Epithelial cell of esophagus (primary cell): Measurements from ENCODE around the gene ANO6.

ENCODE experiments used
- DNase-seq: peaks from one replicate; pipeline ENCODE4 v3.0.0; 2010; ENCODE audit warnings: low read depth
- H3K4me3 ChIP-seq: 2 replicates; pipeline ENCODE4 v1.5.1; 2011; ENCODE audit warnings: mild to moderate bottlenecking, low read length, control low read depth
- TF ChIP-seq, protein P1 (sequence below): IDR thresholded peaks from 2 replicates; pipeline ENCODE4 v1.5.1; 2011; ENCODE audit warnings: low read depth, mild to moderate bottlenecking, low read length, control low read depth, inconsistent platforms; ENCODE audit not compliant: insufficient read depth; ENCODE audit errors: missing control alignments

The ANO6 gene

DNA sequence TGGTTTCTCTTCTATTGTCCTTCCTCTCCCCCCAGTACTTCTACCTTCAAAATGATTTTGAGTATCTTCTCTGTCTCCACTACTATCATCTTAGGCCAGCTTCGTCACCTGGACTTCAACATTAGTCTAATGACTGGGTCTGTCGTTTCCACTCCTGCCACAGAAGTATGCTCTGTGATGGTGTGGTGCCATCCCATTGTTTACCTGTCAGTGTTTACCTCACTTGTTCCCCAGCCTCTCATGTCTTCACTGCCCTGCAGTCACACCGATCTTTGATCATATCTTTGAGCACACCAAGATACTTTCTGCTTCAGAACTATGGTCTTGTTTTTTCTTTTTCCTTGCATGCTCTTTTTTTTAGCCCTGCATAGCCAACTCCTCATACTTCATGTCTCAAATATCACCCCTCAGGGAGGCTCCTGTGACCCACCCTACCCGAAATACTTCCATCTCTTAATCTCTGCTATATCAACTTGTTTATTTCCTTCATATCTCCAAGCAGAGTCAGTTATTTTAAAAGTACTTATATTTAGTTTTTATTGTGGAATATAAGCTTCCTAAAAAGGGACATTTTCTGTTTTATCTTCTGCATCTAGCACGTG is 60.4 kb downstream of the ANO6 start:
- TF ChIP-seq, protein P1, sequence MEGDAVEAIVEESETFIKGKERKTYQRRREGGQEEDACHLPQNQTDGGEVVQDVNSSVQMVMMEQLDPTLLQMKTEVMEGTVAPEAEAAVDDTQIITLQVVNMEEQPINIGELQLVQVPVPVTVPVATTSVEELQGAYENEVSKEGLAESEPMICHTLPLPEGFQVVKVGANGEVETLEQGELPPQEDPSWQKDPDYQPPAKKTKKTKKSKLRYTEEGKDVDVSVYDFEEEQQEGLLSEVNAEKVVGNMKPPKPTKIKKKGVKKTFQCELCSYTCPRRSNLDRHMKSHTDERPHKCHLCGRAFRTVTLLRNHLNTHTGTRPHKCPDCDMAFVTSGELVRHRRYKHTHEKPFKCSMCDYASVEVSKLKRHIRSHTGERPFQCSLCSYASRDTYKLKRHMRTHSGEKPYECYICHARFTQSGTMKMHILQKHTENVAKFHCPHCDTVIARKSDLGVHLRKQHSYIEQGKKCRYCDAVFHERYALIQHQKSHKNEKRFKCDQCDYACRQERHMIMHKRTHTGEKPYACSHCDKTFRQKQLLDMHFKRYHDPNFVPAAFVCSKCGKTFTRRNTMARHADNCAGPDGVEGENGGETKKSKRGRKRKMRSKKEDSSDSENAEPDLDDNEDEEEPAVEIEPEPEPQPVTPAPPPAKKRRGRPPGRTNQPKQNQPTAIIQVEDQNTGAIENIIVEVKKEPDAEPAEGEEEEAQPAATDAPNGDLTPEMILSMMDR, result no peak
- no peak for DNase-seq
- H3K4me3 ChIP-seq, result no peak overlapping the region

DNA sequence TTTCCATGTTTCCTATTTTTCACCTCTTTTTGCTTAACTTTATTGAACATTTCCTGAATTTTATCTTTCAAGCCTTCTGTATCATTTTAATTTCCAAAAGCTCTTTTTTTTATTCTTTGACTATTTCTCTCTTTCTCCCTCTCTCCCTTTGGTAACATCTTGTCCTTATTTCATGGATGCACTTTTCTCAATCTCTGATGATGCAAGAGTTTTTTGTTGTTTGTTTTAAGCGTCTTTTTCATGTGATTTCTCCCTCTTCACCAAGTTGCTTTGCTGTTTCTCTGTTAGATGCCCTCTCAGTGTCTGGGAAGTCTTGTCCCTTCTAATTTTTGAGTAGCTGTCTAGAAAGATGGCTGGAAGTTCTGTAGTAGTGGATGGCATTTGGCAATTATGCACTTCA is 62.6 kb downstream of the ANO6 start:
- no peak for DNase-seq
- no peak overlapping the region for H3K4me3 ChIP-seq
- TF ChIP-seq, protein P1, result no peak

GRCh38 chr12:45279931-45280830 is 64.3 kb downstream of the ANO6 start:
- TF ChIP-seq, protein P1, result no peak
- DNase-seq, result no peak
- no peak overlapping the region for H3K4me3 ChIP-seq

- no peak for DNase-seq
- TF ChIP-seq, protein P1, result no peak
- no peak overlapping the region for H3K4me3 ChIP-seq
These were observed 66.1 kb downstream of the ANO6 start for GRCh38 chr12:45281994-45282393.

GRCh38 chr12:45282411-45282810 is 66.5 kb downstream of the ANO6 start:
- TF ChIP-seq, protein P1, result no peak
- no peak overlapping the region for H3K4me3 ChIP-seq
- no peak for DNase-seq

DNA sequence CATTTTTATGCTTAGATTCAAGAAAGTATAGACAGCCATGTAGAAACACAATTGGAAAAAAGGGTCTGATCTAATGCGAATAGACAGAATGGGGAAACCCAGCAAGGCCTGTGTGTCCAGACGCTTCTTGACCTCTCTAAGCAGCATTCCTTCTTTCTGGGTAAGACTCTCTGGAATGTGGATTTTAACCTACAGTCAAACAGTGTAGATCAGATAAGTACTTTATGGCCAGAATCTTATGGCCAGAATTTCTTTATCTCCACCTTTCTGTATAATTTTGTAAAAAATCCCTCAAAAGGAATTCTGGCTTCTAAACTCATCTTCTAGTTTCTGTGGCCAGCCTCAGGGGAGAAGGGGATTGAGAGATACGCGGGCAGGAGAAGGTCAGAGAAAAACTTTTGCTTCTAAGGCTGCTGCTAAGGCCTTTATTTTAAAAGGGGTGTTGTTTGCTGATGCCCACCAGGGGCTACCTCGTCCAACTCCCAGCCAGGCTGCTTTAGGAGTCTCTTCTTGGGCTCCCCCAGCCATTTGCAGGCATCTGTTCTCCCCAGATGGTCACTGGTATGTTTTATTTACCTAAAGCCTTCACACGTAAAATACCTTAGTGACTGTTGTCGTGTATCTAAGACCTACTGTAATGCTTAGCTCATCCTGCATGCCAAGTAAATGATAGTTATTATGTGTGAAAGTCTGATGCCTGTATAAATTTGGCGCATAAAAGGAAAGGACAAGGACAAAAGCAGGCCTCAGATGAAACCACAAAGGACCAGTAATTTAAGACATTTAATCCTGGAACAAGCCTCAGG is 68.4 kb downstream of the ANO6 start:
- DNase-seq, result peak; percentile 14
- H3K4me3 ChIP-seq, result no peak overlapping the region
- TF ChIP-seq, protein P1, result no peak
